ENCODE data around the gene TLN1.

TLN1 gene

GRCh38 chr9:35705836-35706430, 26.1 kb downstream of the TLN1 start:
- TF ChIP-seq CTCF (IDR thresholded peaks at IDR 0.05) (no peak), ZFX (IDR thresholded peaks at IDR 0.05; ENCODE audit: borderline replicate concordance) (no peak)
- H3K27ac ChIP-seq, result no peak overlapping the region

GRCh38 chr9:35705372-35705771, 26.6 kb downstream of the TLN1 start:
- H3K27ac ChIP-seq, result no peak overlapping the region
- TF ChIP-seq ZFX (IDR thresholded peaks at IDR 0.05; ENCODE audit: borderline replicate concordance), result no peak
- TF ChIP-seq CTCF (IDR thresholded peaks at IDR 0.05), result no peak

- H3K27ac ChIP-seq, result no peak overlapping the region
- TF ChIP-seq ZFX (IDR thresholded peaks at IDR 0.05; ENCODE audit: borderline replicate concordance), result no peak
- no peak for TF ChIP-seq CTCF (IDR thresholded peaks at IDR 0.05)
Measured at GRCh38 chr9:35703906-35704672, 27.9 kb downstream of the TLN1 start.

GRCh38 chr9:35702696-35703095, 29.3 kb downstream of the TLN1 start:
- no peak overlapping the region for H3K27ac ChIP-seq
- TF ChIP-seq ZFX (IDR thresholded peaks at IDR 0.05; ENCODE audit: borderline replicate concordance) (no peak), CTCF (IDR thresholded peaks at IDR 0.05) (no peak)

GRCh38 chr9:35700942-35701341, 31.1 kb downstream of the TLN1 start:
- no peak for TF ChIP-seq ZFX (IDR thresholded peaks at IDR 0.05; ENCODE audit: borderline replicate concordance)
- no peak overlapping the region for H3K27ac ChIP-seq

GRCh38 chr9:35700031-35700430, 32.0 kb downstream of the TLN1 start:
- no peak overlapping the region for H3K27ac ChIP-seq
- TF ChIP-seq CTCF (IDR thresholded peaks at IDR 0.05) (no peak), ZFX (IDR thresholded peaks at IDR 0.05; ENCODE audit: borderline replicate concordance) (no peak)

- no peak overlapping the region for H3K27ac ChIP-seq
- TF ChIP-seq CTCF (IDR thresholded peaks at IDR 0.05) (no peak), ZFX (IDR thresholded peaks at IDR 0.05; ENCODE audit: borderline replicate concordance) (no peak)
Measured at GRCh38 chr9:35698231-35698630, 33.8 kb downstream of the TLN1 start.

Data from 22Rv1 (cell line).